Fibroblast of lung (primary cell): ENCODE results near the gene USP32. TPM values are rescaled to one million over a fixed set of nuclear protein-coding genes. Genes with fewer than 3 reads are reported as not detected.

Source experiments
- DNase-seq, 2 donors: peaks; one replicate each; pipeline versions ENCODE4 v3.0.0 to v3.0.0-alpha.2; 2010; ENCODE audit warnings: low read depth in 2 of 2
- H2AFZ ChIP-seq: 2 replicates; pipeline ENCODE4 v1.5.1; 2012; ENCODE audit warnings: low read length, control low read depth, inconsistent platforms
- H3K27ac ChIP-seq: 2 replicates; pipeline ENCODE4 v1.5.1; 2011; ENCODE audit warnings: low read length, control low read depth; ENCODE audit not compliant: insufficient read depth
- H3K27me3 ChIP-seq: 2 replicates; pipeline ENCODE4 v1.5.1; 2011; ENCODE audit warnings: mild to moderate bottlenecking, low read length; ENCODE audit not compliant: control insufficient read depth, insufficient read depth
- H3K36me3 ChIP-seq: 2 replicates; pipeline ENCODE4 v1.5.1; 2011; ENCODE audit warnings: low read length; ENCODE audit not compliant: control insufficient read depth, insufficient read depth
- H3K4me1 ChIP-seq: 2 replicates; pipeline ENCODE4 v1.5.1; 2011; ENCODE audit warnings: low read length; ENCODE audit not compliant: control insufficient read depth, insufficient read depth; ENCODE audit errors: extremely low read depth
- H3K4me2 ChIP-seq: 2 replicates; pipeline ENCODE4 v1.5.1; 2011; ENCODE audit warnings: low read length, control low read depth; ENCODE audit not compliant: insufficient read depth; ENCODE audit errors: extremely low read depth
- H3K4me3 ChIP-seq, 4 experiments: fragments of 200-600 bp in 1 of 4; sonication (generic) in 1 of 4; replicated peaks in 1 of 4; 2 replicates each; pipeline ENCODE4 v1.5.1; 2011 to 2016; ENCODE audit warnings: low read length in 4 of 4, low read depth in 3 of 4, mild to moderate bottlenecking in 3 of 4, control low read depth in 2 of 4, inconsistent platforms in 1 of 4, mixed read lengths in 1 of 4; ENCODE audit not compliant: insufficient read depth in 1 of 4; ENCODE audit errors: control extremely low read depth in 1 of 4
- H3K79me2 ChIP-seq: 2 replicates; pipeline ENCODE4 v1.5.1; 2012; ENCODE audit warnings: mild to moderate bottlenecking, low read length, inconsistent platforms; ENCODE audit not compliant: control insufficient read depth, insufficient read depth
- H3K9ac ChIP-seq: 2 replicates; pipeline ENCODE4 v1.5.1; 2011; ENCODE audit warnings: mild to moderate bottlenecking, low read length, control low read depth; ENCODE audit not compliant: insufficient read depth
- H3K9me3 ChIP-seq: 2 replicates; pipeline ENCODE4 v1.5.1; 2012; ENCODE audit warnings: low read depth, low read length; ENCODE audit not compliant: control insufficient read depth, insufficient read depth
- H4K20me1 ChIP-seq: 2 replicates; pipeline ENCODE4 v1.5.1; 2011; ENCODE audit warnings: low read length; ENCODE audit not compliant: control insufficient read depth, insufficient read depth; ENCODE audit errors: extremely low read depth
- CTCF ChIP-seq, 2 donors: IDR thresholded peaks in 1 of 2; conservative IDR thresholded peaks in 1 of 2; 1 replicate in 1 of 2; 2 replicates in 1 of 2; pipeline ENCODE4 v1.5.1; 2011 to 2012; ENCODE audit warnings: low read length in 2 of 2, control low read depth in 1 of 2, inconsistent platforms in 1 of 2, low read depth in 1 of 2, mild to moderate bottlenecking in 1 of 2
- EZH2 ChIP-seq: IDR thresholded peaks from 2 replicates; pipeline ENCODE4 v1.5.1; 2012; ENCODE audit warnings: low read length, control low read depth, mild to moderate bottlenecking; ENCODE audit errors: missing control alignments
- polyA plus RNA-seq, 2 donors: library from polyadenylated mRNA; depleted of rRNA in 1 of 2; stranded (reverse) in 1 of 2; unstranded in 1 of 2; fragments of >200 nt; gene quantifications; 2 replicates each; pipeline ENCODE4 v1.2.1, GENCODE V29; 2011 to 2012; ENCODE audit warnings: missing spikeins in 1 of 2
- total RNA-seq: library from RNA; depleted of rRNA; stranded (reverse); fragments of >200 nt; gene quantifications from 2 replicates; pipeline ENCODE4 v1.2.1, GENCODE V29; 2014

The USP32 gene
- total and polyA plus RNA-seq, 2 donors (not counting 1 experiment from before 2014, with no cell fraction given): 40.1 to 82.7 TPM

- no peaks in the 10 kb centered on the region for H3K36me3 ChIP-seq
- DNase-seq: peak; percentile 66 to 73
- peak overlapping the region; percentile 99 for H3K27ac ChIP-seq
- peak overlapping the region; percentile 94 for H3K9ac ChIP-seq
- TF ChIP-seq EZH2 (no peak), CTCF (conservative IDR thresholded peaks at IDR 0.05 in 1 of 2, IDR thresholded peaks at IDR 0.05 in 1 of 2; ENCODE audit: low read depth in 1 of 2, low read length in 2 of 2) (no peak)
- peak overlapping the region; percentile 68 for H2AFZ ChIP-seq
- H3K79me2 ChIP-seq: peaks cover 35% of the 10 kb centered on the region
- peak overlapping the region; percentile 81 for H3K4me2 ChIP-seq
- peaks cover 2% of the 10 kb centered on the region for H4K20me1 ChIP-seq
- peak overlapping the region; percentile 69 to 93 (median 83) for H3K4me3 ChIP-seq
- no peaks in the 10 kb centered on the region for H3K27me3 ChIP-seq
- no peaks in the 10 kb centered on the region for H3K9me3 ChIP-seq
- H3K4me1 ChIP-seq: no peaks in the 10 kb centered on the region
These were observed 1.1 kb upstream of the USP32 start for GRCh38 chr17:60392845-60393702.

- TF ChIP-seq CTCF (conservative IDR thresholded peaks at IDR 0.05 in 1 of 2, IDR thresholded peaks at IDR 0.05 in 1 of 2; ENCODE audit: low read depth in 1 of 2, low read length in 2 of 2) (no peak), EZH2 (no peak)
- peaks cover 50% of the 10 kb centered on the region for H3K79me2 ChIP-seq
- peak overlapping the region; percentile 89 to 95 (median 92) for H3K4me3 ChIP-seq
- no peaks in the 10 kb centered on the region for H3K27me3 ChIP-seq
- peaks cover 2% of the 10 kb centered on the region for H4K20me1 ChIP-seq
- DNase-seq: no peak
- H3K27ac ChIP-seq: peak overlapping the region; percentile 99
- no peaks in the 10 kb centered on the region for H3K36me3 ChIP-seq
- H3K4me2 ChIP-seq: peak overlapping the region; percentile 92
- peak overlapping the region; percentile 43 for H2AFZ ChIP-seq
- H3K4me1 ChIP-seq: no peaks in the 10 kb centered on the region
- H3K9me3 ChIP-seq: no peaks in the 10 kb centered on the region
- H3K9ac ChIP-seq: peak overlapping the region; percentile 92
These were observed 377 bp downstream of the USP32 start for GRCh38 chr17:60391471-60392041.

- Histone ChIP-seq H3K36me3 (no peaks in the 10 kb centered on the region), H3K27ac (peak overlapping the region; percentile 99), H3K79me2 (peaks cover 55% of the 10 kb centered on the region), H3K4me2 (peak overlapping the region; percentile 92), H3K9me3 (no peaks in the 10 kb centered on the region), H4K20me1 (peaks cover 2% of the 10 kb centered on the region), H3K4me3 (peak overlapping the region; percentile 89 to 95 (median 92)), H3K9ac (peak overlapping the region; percentile 92), H3K4me1 (no peaks in the 10 kb centered on the region), H3K27me3 (no peaks in the 10 kb centered on the region), H2AFZ (peak overlapping the region; percentile 43)
- DNase-seq: peak; percentile 39 to 61
- TF ChIP-seq CTCF (conservative IDR thresholded peaks at IDR 0.05 in 1 of 2, IDR thresholded peaks at IDR 0.05 in 1 of 2; ENCODE audit: low read depth in 1 of 2, low read length in 2 of 2) (no peak), EZH2 (no peak)
These were observed 935 bp downstream of the USP32 start for GRCh38 chr17:60390925-60391470.
